ENCODE results near the gene B4GALNT2.

- TF ChIP-seq FOSL2 (CRISPR knock-in tag; IDR thresholded peaks at IDR 0.05) (no peak), NAIF1 (CRISPR knock-in tag; IDR thresholded peaks at IDR 0.05; ENCODE audit: borderline replicate concordance) (no peak), ZBTB14 (CRISPR knock-in tag; IDR thresholded peaks at IDR 0.05) (no peak), GTF2F1 (IDR thresholded peaks at IDR 0.05; ENCODE audit: low read length) (no peak)
Observed at GRCh38 chr17:49219987-49220386, 87.4 kb downstream of the B4GALNT2 start.
